ENCODE results near the gene ERC1. TPM values are rescaled to one million over a fixed set of nuclear protein-coding genes. Genes with fewer than 3 reads are reported as not detected.

The ERC1 gene
- total and polyA plus RNA-seq, 2 donors (not counting 3 experiments of a cell fraction or from before 2014, with no cell fraction given), result 11.7 to 66.1 TPM

DNA sequence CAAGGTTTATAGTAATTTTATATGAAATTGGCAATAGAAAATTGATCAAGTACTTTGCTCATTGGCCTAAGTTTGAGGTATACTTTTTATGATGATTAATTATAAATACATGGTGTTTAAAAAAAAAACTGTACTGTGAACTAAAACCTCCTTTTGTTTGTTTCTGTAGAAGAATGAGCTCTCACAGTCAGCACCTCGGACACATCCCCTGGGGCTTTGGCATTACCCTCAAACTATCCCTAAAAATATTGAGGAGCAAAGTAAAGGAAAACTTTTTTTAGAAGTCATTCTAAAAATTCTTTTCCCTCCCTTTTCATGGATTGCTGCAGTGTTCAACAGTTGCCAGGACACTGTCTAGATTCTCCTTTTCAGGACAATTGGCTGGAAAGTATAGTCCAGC, 419.8 kb downstream of the ERC1 start:
- TF ChIP-seq, protein P1, sequence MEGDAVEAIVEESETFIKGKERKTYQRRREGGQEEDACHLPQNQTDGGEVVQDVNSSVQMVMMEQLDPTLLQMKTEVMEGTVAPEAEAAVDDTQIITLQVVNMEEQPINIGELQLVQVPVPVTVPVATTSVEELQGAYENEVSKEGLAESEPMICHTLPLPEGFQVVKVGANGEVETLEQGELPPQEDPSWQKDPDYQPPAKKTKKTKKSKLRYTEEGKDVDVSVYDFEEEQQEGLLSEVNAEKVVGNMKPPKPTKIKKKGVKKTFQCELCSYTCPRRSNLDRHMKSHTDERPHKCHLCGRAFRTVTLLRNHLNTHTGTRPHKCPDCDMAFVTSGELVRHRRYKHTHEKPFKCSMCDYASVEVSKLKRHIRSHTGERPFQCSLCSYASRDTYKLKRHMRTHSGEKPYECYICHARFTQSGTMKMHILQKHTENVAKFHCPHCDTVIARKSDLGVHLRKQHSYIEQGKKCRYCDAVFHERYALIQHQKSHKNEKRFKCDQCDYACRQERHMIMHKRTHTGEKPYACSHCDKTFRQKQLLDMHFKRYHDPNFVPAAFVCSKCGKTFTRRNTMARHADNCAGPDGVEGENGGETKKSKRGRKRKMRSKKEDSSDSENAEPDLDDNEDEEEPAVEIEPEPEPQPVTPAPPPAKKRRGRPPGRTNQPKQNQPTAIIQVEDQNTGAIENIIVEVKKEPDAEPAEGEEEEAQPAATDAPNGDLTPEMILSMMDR (IDR thresholded peaks at IDR 0.05; ENCODE audit: extremely low read depth in 1 of 2, insufficient read depth in 1 of 2, low read depth in 1 of 2, low read length in 2 of 2), result no peak
- BruUV-seq (replicated peaks), result no TSS peak
- ChIA-PET CTCF (interaction anchor here (1.9 kb wide), 1 partner anchor 293 kb away, joined by 6 read pairs; no protein-coding TSS in a partner anchor), POLR2A (no interaction called here)
- DNase-seq (ENCODE audit: low read depth, low spot score) (no peak), FAIRE-seq (no peak)
- no peaks in the 10 kb centered on the region for H4K20me1 ChIP-seq (replicated peaks; ENCODE audit: control insufficient read depth, extremely low read depth, insufficient read depth, low read length)
- H3K9me3 ChIP-seq (replicated peaks; ENCODE audit: control insufficient read depth, insufficient read depth, low read length), result no peaks in the 10 kb centered on the region
- H3K27ac ChIP-seq (ENCODE audit: insufficient read depth, low read depth, low read length), result no peak overlapping the region
- H3K4me2 ChIP-seq (ENCODE audit: insufficient read depth, low read length), result no peak overlapping the region
- no peak overlapping the region for H2AFZ ChIP-seq (ENCODE audit: low read depth, low read length)
- no peaks in the 10 kb centered on the region for H3K4me1 ChIP-seq (ENCODE audit: control insufficient read depth, extremely low read depth, insufficient read depth, low read length)
- no peaks in the 10 kb centered on the region for H3K9me1 ChIP-seq (replicated peaks; ENCODE audit: control insufficient read depth, extremely low read depth, insufficient read depth, low read length)
- H3K79me2 ChIP-seq (ENCODE audit: control insufficient read depth, insufficient read depth, low read length), result no peaks in the 10 kb centered on the region
- H3K9ac ChIP-seq (replicated peaks; ENCODE audit: extremely low read depth, insufficient read depth, low read length), result no peak overlapping the region
- no peaks in the 10 kb centered on the region for H3K27me3 ChIP-seq (ENCODE audit: control insufficient read depth in 2 of 2, insufficient read depth in 2 of 2, low read length in 2 of 2)
- intact Hi-C loops (cut with micrococcal nuclease), result no loop called here
- no peak overlapping the region for H3K4me3 ChIP-seq (replicated peaks in 1 of 3; ENCODE audit: insufficient read depth in 1 of 3, low read depth in 1 of 3, low read length in 3 of 3)
- dilution Hi-C loops (cut with MboI; ENCODE audit: extremely low pct_ligation_motif_present, low sequenced_read_pairs), result no loop called here
- H3K36me3 ChIP-seq (ENCODE audit: control insufficient read depth in 2 of 2, extremely low read depth in 1 of 2, insufficient read depth in 2 of 2, low read length in 2 of 2), result no peaks in the 10 kb centered on the region

DNA sequence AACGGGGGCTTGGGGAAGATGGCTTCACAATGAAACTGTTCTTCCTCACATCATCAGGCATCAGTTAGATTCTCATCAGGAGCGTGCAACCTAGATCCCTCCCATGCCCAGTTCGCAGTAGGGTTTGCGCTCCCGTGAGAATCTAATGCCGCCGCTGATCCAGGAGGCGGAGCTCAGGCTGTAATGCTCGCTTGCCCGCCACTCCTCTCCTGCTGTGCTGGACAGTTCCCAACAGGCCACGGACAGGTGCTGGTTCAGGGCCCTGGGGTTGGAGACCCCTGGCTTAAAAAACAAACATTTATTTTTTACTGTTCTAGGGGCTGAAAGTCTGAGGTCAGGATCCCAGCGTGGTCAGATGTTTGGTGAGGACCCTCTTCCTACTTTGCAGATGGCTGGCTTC, 422.9 kb downstream of the ERC1 start:
- TF ChIP-seq MYC (IDR thresholded peaks at IDR 0.05; ENCODE audit: low read depth, low read length) (no peak), FOS (IDR thresholded peaks at IDR 0.05; ENCODE audit: borderline replicate concordance, insufficient read depth, low read length) (no peak), EZH2 (IDR thresholded peaks at IDR 0.05; ENCODE audit: borderline replicate concordance, low read depth, low read length, severe bottlenecking) (no peak), POLR2A (IDR thresholded peaks at IDR 0.05; ENCODE audit: low read depth, low read length) (no peak), GATA2 (IDR thresholded peaks at IDR 0.05; ENCODE audit: insufficient read depth, insufficient read length, low read depth, low read length) (no peak), POLR2AphosphoS5 (IDR thresholded peaks at IDR 0.05; ENCODE audit: insufficient read depth, low read depth, low read length) (no peak), JUN (IDR thresholded peaks at IDR 0.05; ENCODE audit: borderline replicate concordance, insufficient read depth, insufficient read length, low read depth) (no peak)
- TF ChIP-seq, protein P1 (IDR thresholded peaks at IDR 0.05; ENCODE audit: extremely low read depth in 1 of 2, insufficient read depth in 1 of 2, low read depth in 1 of 2, low read length in 2 of 2), result no peak
- TF ChIP-seq, protein P2, sequence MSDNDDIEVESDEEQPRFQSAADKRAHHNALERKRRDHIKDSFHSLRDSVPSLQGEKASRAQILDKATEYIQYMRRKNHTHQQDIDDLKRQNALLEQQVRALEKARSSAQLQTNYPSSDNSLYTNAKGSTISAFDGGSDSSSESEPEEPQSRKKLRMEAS (IDR thresholded peaks at IDR 0.05; ENCODE audit: insufficient read depth, insufficient read length), result no peak
- Histone ChIP-seq H3K9me1 (replicated peaks; ENCODE audit: control insufficient read depth, extremely low read depth, insufficient read depth, low read length) (no peaks in the 10 kb centered on the region), H3K4me2 (ENCODE audit: insufficient read depth, low read length) (no peak overlapping the region), H3K4me1 (ENCODE audit: control insufficient read depth, extremely low read depth, insufficient read depth, low read length) (no peaks in the 10 kb centered on the region), H3K9ac (replicated peaks; ENCODE audit: extremely low read depth, insufficient read depth, low read length) (no peak overlapping the region), H3K27me3 (ENCODE audit: control insufficient read depth in 2 of 2, insufficient read depth in 2 of 2, low read length in 2 of 2) (no peaks in the 10 kb centered on the region), H3K36me3 (ENCODE audit: control insufficient read depth in 2 of 2, extremely low read depth in 1 of 2, insufficient read depth in 2 of 2, low read length in 2 of 2) (no peaks in the 10 kb centered on the region), H3K27ac (ENCODE audit: insufficient read depth, low read depth, low read length) (no peak overlapping the region), H3K9me3 (replicated peaks; ENCODE audit: control insufficient read depth, insufficient read depth, low read length) (no peaks in the 10 kb centered on the region), H4K20me1 (replicated peaks; ENCODE audit: control insufficient read depth, extremely low read depth, insufficient read depth, low read length) (no peaks in the 10 kb centered on the region), H2AFZ (ENCODE audit: low read depth, low read length) (no peak overlapping the region), H3K79me2 (ENCODE audit: control insufficient read depth, insufficient read depth, low read length) (no peaks in the 10 kb centered on the region), H3K4me3 (replicated peaks in 1 of 3; ENCODE audit: insufficient read depth in 1 of 3, low read depth in 1 of 3, low read length in 3 of 3) (no peak overlapping the region)
- dilution Hi-C loops (cut with MboI; ENCODE audit: extremely low pct_ligation_motif_present, low sequenced_read_pairs) (no loop called here), intact Hi-C loops (cut with micrococcal nuclease) (no loop called here)
- POLR2A ChIA-PET, result no interaction called here
- BruUV-seq (replicated peaks), result no TSS peak
- FAIRE-seq (no peak), DNase-seq (ENCODE audit: low read depth, low spot score) (no peak)
- CTCF ChIA-PET, result interaction anchor here (2.1 kb wide), 1 partner anchor 296 kb away, joined by 6 read pairs; no protein-coding TSS in a partner anchor
